Activated B cell treated with CpG ODN at 0.5 μM for 24 hours (primary cell): ENCODE data around the gene TENM4. TPM values are rescaled to one million over a fixed set of nuclear protein-coding genes. Genes with fewer than 3 reads are reported as not detected.

Experiments used
- ATAC-seq: fragments of 200-7000 bp; cut with Tn5 transposase; one replicate; pipeline ENCODE4 v1.10.0; 2021; ENCODE audit warnings: low read depth, mild to moderate bottlenecking, moderate library complexity
- CTCF ChIA-PET: fragments of 350-600 bp; sonication (Branson Sonifier 250); formaldehyde crosslinking; loops from one replicate; lab custom pipeline; 2021; ENCODE audit warnings: antibody characterized with exemption; lab: Charles Lee
- POLR2A ChIA-PET: fragments of 350-600 bp; sonication (Branson Sonifier 250); formaldehyde crosslinking; loops from one replicate; lab custom pipeline; 2021; ENCODE audit warnings: antibody characterized with exemption; lab: Charles Lee
- DNase-seq: peaks from one replicate; pipeline ENCODE4 v3.0.0; 2022
- H3K27ac Mint-ChIP-seq: one replicate; pipeline ENCODE4 v1.8.0; 2020; ENCODE audit warnings: mixed read lengths
- H3K27me3 Mint-ChIP-seq: one replicate; pipeline ENCODE4 v1.8.0; 2021; ENCODE audit warnings: mixed read lengths
- H3K36me3 Mint-ChIP-seq: one replicate; pipeline ENCODE4 v1.8.0; 2021; ENCODE audit warnings: low read depth, mixed read lengths
- H3K4me1 Mint-ChIP-seq: one replicate; pipeline ENCODE4 v1.8.0; 2021; ENCODE audit warnings: mixed read lengths
- H3K4me3 Mint-ChIP-seq: one replicate; pipeline ENCODE4 v1.8.0; 2020; ENCODE audit warnings: mild to moderate bottlenecking, mixed read lengths
- H3K9me3 Mint-ChIP-seq: one replicate; pipeline ENCODE4 v1.8.0; 2020; ENCODE audit warnings: mixed read lengths
- intact Hi-C: fragments of 100-400 bp; cut with micrococcal nuclease; formaldehyde crosslinking; loops from one replicate; pipeline ENCODE4 v1.15.1; 2024
- total RNA-seq: library from RNA; stranded (reverse); gene quantifications from 2 replicates; pipeline ENCODE4 v1.2.3, GENCODE V29; 2022
- TF ChIP-seq, protein P1 (sequence below): fragments of 200-600 bp; IDR thresholded peaks from one replicate; pipeline ENCODE4 v1.8.0; 2022; ENCODE audit warnings: antibody characterized with exemption, mild to moderate bottlenecking

The TENM4 gene
- total RNA-seq, 1 donor from 2014 or later, result 2.4 TPM

DNA sequence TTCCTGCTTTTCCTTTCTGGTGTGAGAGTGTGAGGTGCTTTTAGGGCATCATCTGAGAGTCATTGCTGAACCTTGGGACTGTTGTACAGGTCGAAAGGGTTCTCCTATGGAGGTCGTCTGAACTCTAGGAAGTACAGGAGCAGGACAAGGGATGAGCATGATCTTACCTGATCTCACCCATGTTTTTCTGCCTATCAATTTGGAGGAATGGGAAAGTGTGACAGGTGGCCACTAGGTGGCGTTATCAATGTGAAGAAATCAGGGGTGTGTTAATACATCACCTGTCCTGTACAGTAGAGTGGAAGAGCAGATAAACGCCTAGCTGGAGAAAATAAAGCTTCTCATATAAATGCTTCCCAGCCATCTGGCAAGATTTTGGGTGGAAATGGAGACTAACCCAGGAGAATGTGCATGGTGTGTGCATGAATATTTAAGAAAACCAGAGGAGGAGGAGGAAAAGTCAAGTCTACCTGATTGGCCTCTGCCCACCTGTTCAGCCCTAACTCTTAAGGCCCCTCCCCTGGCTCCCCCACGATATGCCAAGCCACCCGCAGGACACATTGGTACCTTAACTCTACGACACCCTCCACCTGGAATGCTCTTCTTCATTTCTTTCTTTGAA, 794.2 kb downstream of the TENM4 start:
- H3K27ac Mint-ChIP-seq, result no peak overlapping the region

DNA sequence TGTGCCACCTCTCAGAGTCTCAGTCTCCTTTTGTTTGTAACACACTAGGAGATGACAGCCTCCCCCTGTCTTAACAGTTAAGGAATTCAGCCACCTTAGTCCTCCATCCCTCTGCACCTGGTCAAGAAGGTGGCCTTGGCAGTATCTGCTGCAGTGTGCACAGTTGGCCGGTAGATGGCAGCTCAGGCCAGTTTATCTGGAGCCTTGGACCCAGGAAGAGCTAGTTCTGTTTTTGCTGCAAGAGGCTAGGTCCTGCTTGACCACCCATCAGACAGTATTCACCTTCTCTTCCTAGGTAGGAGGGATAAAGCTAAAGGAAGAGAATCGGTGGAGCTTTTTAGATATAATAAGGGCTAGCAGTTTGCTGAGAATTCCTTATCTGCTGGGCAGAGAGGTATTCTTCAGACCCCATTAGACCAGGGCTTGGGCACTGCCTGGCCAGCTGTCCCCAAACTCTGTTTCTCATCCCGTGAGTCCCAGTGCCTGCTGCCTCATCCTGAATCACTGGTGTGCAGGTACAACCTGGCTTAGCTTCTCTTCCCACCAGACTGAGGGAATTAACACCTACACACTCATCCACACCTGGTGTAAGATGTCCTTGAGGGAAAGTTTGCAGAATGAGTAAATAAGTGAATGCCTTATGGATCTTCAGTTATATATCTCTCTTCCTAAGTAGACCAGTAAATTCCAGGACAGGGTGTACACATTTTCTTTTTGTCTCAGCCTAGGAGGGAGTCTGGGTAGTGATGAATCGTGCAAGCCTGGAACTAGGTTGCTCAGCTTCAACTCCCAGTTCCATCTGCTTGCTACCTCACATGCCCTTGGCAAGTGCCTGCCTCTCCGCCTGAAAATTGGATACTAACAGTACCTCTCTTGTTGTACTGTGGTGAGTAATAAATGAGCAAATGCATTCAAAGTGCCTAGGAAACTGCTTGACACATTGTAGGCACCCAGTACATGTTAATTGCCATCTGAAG, 795.3 kb downstream of the TENM4 start:
- peak; percentile 74 for ATAC-seq
- Mint-ChIP-seq H3K4me1 (no peaks in the 10 kb centered on the region), H3K9me3 (no peaks in the 10 kb centered on the region), H3K4me3 (no peak overlapping the region), H3K27me3 (peaks cover 8% of the 10 kb centered on the region), H3K27ac (no peak overlapping the region), H3K36me3 (no peaks in the 10 kb centered on the region)
- CTCF ChIA-PET, result interaction anchor here (0.7 to 2.9 kb wide), 16 partner anchors 9 to 848 kb away, joined by 3 to 20 read pairs (median 4); no protein-coding TSS in a partner anchor
- intact Hi-C loops, result loop anchor here (1.0 kb wide), 2 partner anchors 70 to 455 kb away; no protein-coding TSS in a partner anchor
- POLR2A ChIA-PET, result no interaction called here
- TF ChIP-seq, protein P1, sequence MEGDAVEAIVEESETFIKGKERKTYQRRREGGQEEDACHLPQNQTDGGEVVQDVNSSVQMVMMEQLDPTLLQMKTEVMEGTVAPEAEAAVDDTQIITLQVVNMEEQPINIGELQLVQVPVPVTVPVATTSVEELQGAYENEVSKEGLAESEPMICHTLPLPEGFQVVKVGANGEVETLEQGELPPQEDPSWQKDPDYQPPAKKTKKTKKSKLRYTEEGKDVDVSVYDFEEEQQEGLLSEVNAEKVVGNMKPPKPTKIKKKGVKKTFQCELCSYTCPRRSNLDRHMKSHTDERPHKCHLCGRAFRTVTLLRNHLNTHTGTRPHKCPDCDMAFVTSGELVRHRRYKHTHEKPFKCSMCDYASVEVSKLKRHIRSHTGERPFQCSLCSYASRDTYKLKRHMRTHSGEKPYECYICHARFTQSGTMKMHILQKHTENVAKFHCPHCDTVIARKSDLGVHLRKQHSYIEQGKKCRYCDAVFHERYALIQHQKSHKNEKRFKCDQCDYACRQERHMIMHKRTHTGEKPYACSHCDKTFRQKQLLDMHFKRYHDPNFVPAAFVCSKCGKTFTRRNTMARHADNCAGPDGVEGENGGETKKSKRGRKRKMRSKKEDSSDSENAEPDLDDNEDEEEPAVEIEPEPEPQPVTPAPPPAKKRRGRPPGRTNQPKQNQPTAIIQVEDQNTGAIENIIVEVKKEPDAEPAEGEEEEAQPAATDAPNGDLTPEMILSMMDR, result peak; percentile 98
- DNase-seq, result peak; percentile 52

More for the DNA sequence above, 794.2 kb downstream of the TENM4 start:
- peaks cover 8% of the 10 kb centered on the region for H3K27me3 Mint-ChIP-seq
- TF ChIP-seq, protein P1, result no peak
- intact Hi-C loops, result no loop called here
- ATAC-seq (peak; percentile 45), DNase-seq (no peak)
- H3K4me1 Mint-ChIP-seq, result no peaks in the 10 kb centered on the region
- POLR2A ChIA-PET, result no interaction called here
- H3K4me3 Mint-ChIP-seq, result no peak overlapping the region
- no peaks in the 10 kb centered on the region for H3K9me3 Mint-ChIP-seq
- CTCF ChIA-PET, result interaction anchor here (1.0 to 2.9 kb wide), 7 partner anchors 8 to 846 kb away, joined by 3 to 20 read pairs (median 15); no protein-coding TSS in a partner anchor
- H3K36me3 Mint-ChIP-seq, result no peaks in the 10 kb centered on the region

DNA sequence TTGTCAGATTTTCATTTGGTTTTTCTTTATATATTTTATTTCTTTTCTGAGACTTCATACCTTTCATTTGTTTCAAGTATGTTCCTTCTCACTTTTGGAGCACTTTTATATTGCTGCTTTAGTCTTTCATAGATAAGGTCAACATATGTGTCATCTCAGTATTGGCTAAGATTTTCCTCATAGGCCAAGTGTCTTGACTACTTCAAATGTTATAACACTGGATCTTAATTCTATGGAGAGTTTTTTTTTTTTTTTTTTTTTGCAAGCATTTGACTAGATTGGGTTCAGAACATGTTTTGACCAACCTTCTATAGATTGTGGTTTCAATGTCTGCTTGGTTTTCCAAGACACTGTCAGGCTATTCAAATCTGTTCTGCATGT, 797.2 kb downstream of the TENM4 start:
- DNase-seq (no peak), ATAC-seq (no peak)
- Mint-ChIP-seq H3K4me1 (no peaks in the 10 kb centered on the region), H3K27ac (no peak overlapping the region), H3K36me3 (no peaks in the 10 kb centered on the region), H3K4me3 (no peak overlapping the region), H3K9me3 (no peaks in the 10 kb centered on the region), H3K27me3 (peaks cover 8% of the 10 kb centered on the region)
- CTCF ChIA-PET, result interaction anchor here (1.0 kb wide), 1 partner anchor 458 kb away, joined by 3 read pairs; no protein-coding TSS in a partner anchor
- POLR2A ChIA-PET, result no interaction called here
- intact Hi-C loops, result no loop called here
- TF ChIP-seq, protein P1, result no peak

DNA sequence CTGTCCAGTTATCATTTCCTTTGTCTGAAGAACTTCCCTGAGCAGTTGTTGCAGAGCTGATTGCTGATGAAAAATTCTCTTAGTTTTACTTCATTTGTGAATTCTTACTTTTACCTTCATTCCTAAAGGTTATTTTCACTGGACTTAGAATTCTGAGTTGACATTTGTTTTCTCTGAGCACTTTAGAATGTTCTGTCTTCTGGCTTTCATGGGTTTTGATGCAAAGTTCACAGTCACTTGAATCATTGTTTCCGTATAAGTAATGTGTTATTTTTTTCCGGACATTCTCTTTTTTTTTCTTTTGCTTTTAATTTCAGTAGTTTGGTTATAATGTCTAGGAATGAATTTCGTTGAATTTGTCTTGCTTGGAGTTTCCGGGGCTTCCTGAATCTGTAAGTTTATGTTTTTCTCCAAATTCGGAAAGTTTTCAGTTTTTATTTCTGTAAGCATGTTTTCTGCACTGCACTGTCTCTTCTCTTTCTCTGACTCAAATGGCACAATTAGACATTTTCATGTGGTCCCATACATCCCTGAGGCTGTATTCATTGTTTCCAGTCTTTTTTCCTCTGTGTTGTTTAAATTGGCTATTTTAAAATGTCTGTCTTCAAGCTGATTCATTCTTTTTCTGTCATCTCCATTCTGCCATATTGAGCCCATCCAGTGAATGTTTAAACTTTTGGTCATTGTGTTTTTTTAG, 797.7 kb downstream of the TENM4 start:
- Mint-ChIP-seq H3K27me3 (peaks cover 8% of the 10 kb centered on the region), H3K4me3 (no peak overlapping the region), H3K4me1 (no peaks in the 10 kb centered on the region), H3K36me3 (no peaks in the 10 kb centered on the region), H3K9me3 (no peaks in the 10 kb centered on the region), H3K27ac (no peak overlapping the region)
- ChIA-PET CTCF (no interaction called here), POLR2A (no interaction called here)
- ATAC-seq (no peak), DNase-seq (no peak)
- intact Hi-C loops, result no loop called here
- TF ChIP-seq, protein P1, result no peak
